ENCODE data around the gene ZC3H14. TPM values are rescaled to one million over a fixed set of nuclear protein-coding genes. Genes with fewer than 3 reads are reported as not detected.

Gene ZC3H14
- total RNA-seq, 1 donor from 2014 or later = 68.7 TPM

DNA sequence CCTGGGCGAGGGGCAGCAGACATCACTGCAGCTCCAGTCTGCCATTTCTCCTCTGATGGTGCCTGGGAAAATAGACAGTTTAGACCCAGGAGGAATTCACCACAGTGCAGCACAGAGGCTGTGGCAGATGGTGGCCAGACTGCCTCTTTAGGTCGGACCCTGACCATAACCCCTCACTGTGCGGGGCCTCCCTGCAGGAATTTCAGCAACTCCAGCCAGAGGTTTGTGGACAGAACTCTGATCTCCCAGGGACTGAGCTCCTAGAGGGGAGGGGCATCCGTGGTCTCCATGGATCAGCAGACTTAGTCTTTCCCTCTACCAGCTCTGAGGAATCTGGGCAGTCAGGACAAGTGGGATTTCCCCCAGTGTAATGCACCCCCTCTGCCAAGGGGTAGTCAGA lies 106.5 kb downstream of the ZC3H14 start:
- DNase-seq (ENCODE audit: low read depth) = no peak

Other genes with a start within 250 kb of the ZC3H14 start
- not detected in 2 replicates for gene KCNK10, start 239.8 kb upstream of the ZC3H14 start, total RNA-seq
- 12.1 and 14.5 TPM in 2 replicates for gene SPATA7, start 177.4 kb upstream of the ZC3H14 start, total RNA-seq
- gene PTPN21, start 8.0 kb upstream of the ZC3H14 start, total RNA-seq = 21.7 and 36.7 TPM in 2 replicates
- gene EML5, start 229.9 kb downstream of the ZC3H14 start, total RNA-seq = 0.10 TPM in 1 of 2 replicates, not detected in the other